GM10248 (cell line): ENCODE measurements around the gene ADAMTS8.

Experiments used
- CTCF ChIA-PET: fragments of 300-600 bp; sonication (Branson Sonifier 250); formaldehyde crosslinking; extraction: SDS; loops from one replicate; lab custom pipeline; 2021; ENCODE audit warnings: antibody characterized with exemption; lab: Yijun Ruan, JAX
- POLR2A ChIA-PET: fragments of 350-650 bp; sonication (Branson Sonifier 250); formaldehyde crosslinking; extraction: SDS; loops from one replicate; lab custom pipeline; 2020; ENCODE audit warnings: antibody characterized with exemption; lab: Yijun Ruan, JAX
- DNase-seq: peaks from one replicate; pipeline ENCODE4 v3.0.0; 2012; ENCODE audit errors: extremely low spot score
- TF ChIP-seq, protein P1 (sequence below): IDR thresholded peaks from 2 replicates; pipeline ENCODE4 v1.5.1; 2012; ENCODE audit warnings: mild to moderate bottlenecking, low read depth; ENCODE audit errors: extremely low read depth, missing control alignments, control extremely low read depth

Gene ADAMTS8

DNA sequence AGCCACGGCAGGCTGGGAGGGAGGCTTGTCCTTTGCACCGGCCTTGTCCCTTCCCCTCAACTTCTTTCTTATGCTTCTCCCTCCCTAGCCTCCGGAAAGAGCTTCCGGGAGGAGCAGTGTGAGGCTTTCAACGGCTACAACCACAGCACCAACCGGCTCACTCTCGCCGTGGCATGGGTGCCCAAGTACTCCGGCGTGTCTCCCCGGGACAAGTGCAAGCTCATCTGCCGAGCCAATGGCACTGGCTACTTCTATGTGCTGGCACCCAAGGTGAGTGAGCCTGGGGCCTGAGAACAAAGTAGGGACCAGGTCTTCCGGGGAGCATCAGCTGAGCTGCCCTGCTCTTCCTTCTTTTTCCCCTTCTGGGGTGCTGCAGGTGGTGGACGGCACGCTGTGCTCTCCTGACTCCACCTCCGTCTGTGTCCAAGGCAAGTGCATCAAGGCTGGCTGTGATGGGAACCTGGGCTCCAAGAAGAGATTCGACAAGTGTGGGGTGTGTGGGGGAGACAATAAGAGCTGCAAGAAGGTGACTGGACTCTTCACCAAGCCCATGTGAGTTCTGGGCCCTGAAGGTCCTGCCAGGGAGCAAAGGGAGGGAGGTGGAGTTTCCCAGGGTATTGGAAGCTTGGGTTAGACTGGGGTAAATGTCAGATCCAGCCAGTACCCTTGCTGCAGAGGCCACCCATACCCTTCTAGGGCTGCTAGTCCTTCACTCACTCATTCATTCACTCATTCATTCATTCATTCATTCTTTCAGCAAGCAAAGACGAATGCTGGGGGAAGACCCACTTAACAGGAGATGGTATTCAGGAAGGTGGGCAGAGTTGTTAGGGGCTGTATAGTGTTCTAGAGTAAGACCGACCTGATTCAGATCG is 42.7 kb upstream of the ADAMTS8 start:
- POLR2A ChIA-PET, result no interaction called here
- DNase-seq, result no peak
- CTCF ChIA-PET, result interaction anchor here (1.3 kb wide), 1 partner anchor 36 kb away, joined by 3 read pairs; no protein-coding TSS in a partner anchor

DNA sequence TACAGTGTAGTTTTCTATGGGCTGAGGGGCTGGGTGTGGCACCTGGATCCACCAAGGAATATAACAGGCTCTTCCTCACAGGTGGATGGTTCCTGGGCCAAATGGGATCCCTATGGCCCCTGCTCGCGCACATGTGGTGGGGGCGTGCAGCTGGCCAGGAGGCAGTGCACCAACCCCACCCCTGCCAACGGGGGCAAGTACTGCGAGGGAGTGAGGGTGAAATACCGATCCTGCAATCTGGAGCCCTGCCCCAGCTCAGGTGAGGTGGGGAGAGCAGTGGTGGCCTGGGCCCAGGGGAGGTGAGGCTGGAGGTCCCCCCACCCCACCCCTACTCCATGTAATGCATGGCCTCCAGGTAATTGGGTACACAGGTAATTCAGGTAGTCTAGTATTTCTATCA is 40.8 kb upstream of the ADAMTS8 start:
- POLR2A ChIA-PET, result no interaction called here
- DNase-seq, result no peak
- CTCF ChIA-PET, result no interaction called here
- TF ChIP-seq, protein P1, sequence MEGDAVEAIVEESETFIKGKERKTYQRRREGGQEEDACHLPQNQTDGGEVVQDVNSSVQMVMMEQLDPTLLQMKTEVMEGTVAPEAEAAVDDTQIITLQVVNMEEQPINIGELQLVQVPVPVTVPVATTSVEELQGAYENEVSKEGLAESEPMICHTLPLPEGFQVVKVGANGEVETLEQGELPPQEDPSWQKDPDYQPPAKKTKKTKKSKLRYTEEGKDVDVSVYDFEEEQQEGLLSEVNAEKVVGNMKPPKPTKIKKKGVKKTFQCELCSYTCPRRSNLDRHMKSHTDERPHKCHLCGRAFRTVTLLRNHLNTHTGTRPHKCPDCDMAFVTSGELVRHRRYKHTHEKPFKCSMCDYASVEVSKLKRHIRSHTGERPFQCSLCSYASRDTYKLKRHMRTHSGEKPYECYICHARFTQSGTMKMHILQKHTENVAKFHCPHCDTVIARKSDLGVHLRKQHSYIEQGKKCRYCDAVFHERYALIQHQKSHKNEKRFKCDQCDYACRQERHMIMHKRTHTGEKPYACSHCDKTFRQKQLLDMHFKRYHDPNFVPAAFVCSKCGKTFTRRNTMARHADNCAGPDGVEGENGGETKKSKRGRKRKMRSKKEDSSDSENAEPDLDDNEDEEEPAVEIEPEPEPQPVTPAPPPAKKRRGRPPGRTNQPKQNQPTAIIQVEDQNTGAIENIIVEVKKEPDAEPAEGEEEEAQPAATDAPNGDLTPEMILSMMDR, result no peak

More for the DNA sequence above, 42.7 kb upstream of the ADAMTS8 start:
- TF ChIP-seq, protein P1, result no peak

GRCh38 chr11:130467116-130467900 is 38.9 kb upstream of the ADAMTS8 start:
- DNase-seq, result no peak
- POLR2A ChIA-PET, result no interaction called here
- CTCF ChIA-PET, result no interaction called here
- TF ChIP-seq, protein P1, result no peak

DNA sequence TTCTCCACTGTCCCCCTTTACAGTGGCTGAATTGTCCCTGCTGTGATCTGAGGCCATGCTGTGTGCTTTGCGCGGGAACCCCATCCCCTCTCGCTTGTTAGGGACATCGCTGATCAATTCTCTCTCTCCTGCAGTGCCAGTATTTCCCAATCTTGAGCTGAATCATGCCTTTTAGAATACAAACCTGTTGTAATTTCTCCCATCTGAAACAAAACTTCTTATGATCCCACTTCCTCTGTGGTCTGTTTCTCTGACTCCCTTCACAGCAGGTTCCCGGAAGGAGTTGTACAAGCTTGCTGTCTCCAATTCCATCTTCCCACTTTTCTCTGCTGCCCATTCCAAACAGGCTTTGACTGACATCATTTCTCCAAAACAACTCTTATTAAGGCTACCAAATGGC is 36.9 kb upstream of the ADAMTS8 start:
- CTCF ChIA-PET, result no interaction called here
- TF ChIP-seq, protein P1, result no peak
- DNase-seq, result no peak
- POLR2A ChIA-PET, result no interaction called here

- TF ChIP-seq, protein P1, result no peak
- CTCF ChIA-PET, result no interaction called here
- no peak for DNase-seq
- POLR2A ChIA-PET, result no interaction called here
Measured at GRCh38 chr11:130464291-130464812, 35.9 kb upstream of the ADAMTS8 start.

GRCh38 chr11:130462931-130463330 is 34.5 kb upstream of the ADAMTS8 start:
- TF ChIP-seq, protein P1, result no peak
- ChIA-PET POLR2A (no interaction called here), CTCF (interaction anchor here (1.7 to 1.8 kb wide), 2 partner anchors 20 to 399 kb away, joined by 5 read pairs; no protein-coding TSS in a partner anchor)
- no peak for DNase-seq
